ENCODE measurements around the gene TUBA1B. TPM values are rescaled to one million over a fixed set of nuclear protein-coding genes. Genes with fewer than 3 reads are reported as not detected.
A peak's percentile ranks its signal among the peaks of the same experiment; 100 is the strongest.

Gene TUBA1B
- total RNA-seq, 1 donor: 1,471 TPM

DNA sequence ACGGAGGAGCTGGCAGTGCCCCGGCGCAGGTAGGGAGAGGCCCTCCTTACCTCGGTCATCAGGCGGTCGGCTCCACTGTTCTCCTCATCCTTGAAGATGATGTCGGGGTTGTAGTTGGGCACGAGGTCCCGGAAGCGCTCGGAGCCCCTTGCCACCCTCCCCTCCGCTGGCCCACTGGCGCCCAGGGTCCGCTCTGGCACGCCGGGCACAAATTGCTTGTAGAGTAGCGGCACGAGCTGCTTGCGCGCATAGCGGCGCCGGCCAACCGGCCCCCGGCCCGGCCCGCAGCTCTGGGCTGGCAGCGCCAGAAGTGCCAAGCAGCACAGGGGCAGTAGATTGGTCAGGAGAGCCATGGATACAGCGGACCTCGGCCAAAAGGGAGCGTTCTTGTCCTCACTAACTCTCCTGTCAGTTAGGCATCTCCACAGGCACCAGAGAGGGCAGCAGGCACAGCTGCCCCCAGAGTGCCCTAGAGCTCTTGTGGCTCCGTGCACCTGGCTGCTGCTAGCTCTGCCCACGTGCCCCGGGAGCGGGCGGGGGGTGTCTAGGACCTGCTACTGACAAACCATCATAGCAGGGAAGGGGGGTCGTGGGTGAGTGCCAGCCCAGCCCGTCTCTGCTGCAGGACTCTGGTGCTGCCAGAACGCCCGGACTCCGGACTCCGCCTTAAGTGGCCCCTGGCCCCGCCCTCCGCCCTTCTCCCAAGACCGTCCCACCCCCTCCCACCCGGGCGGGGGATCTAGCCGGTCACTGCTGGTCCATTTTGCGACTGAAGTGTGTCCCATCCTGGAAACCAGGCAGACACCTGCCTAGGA, 36.8 kb downstream of the TUBA1B start, which contains the start of gene DHH:
DHH (minus strand) TSS at position 642 of the 815 bp plus-strand sequence; CDS start at position 353, 289 bp downstream.
- no peak for DNase-seq (ENCODE audit: low read depth)
- TF ChIP-seq, protein P1, sequence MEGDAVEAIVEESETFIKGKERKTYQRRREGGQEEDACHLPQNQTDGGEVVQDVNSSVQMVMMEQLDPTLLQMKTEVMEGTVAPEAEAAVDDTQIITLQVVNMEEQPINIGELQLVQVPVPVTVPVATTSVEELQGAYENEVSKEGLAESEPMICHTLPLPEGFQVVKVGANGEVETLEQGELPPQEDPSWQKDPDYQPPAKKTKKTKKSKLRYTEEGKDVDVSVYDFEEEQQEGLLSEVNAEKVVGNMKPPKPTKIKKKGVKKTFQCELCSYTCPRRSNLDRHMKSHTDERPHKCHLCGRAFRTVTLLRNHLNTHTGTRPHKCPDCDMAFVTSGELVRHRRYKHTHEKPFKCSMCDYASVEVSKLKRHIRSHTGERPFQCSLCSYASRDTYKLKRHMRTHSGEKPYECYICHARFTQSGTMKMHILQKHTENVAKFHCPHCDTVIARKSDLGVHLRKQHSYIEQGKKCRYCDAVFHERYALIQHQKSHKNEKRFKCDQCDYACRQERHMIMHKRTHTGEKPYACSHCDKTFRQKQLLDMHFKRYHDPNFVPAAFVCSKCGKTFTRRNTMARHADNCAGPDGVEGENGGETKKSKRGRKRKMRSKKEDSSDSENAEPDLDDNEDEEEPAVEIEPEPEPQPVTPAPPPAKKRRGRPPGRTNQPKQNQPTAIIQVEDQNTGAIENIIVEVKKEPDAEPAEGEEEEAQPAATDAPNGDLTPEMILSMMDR (IDR thresholded peaks at IDR 0.05; ENCODE audit: insufficient read depth, low read depth, low read length): no peak
- H3K4me3 ChIP-seq (ENCODE audit: low read depth, low read length): no peak within 1 kb of the TSS

- DNase-seq (ENCODE audit: low read depth): no peak
- TF ChIP-seq, protein P1 (IDR thresholded peaks at IDR 0.05; ENCODE audit: insufficient read depth, low read depth, low read length): no peak
- no peak overlapping the region for H3K4me3 ChIP-seq (ENCODE audit: low read depth, low read length)
Observed at GRCh38 chr12:49093792-49094159, 37.4 kb downstream of the TUBA1B start.

- H3K4me3 ChIP-seq (ENCODE audit: low read depth, low read length): no peak overlapping the region
- TF ChIP-seq, protein P1 (IDR thresholded peaks at IDR 0.05; ENCODE audit: insufficient read depth, low read depth, low read length): no peak
- no peak for DNase-seq (ENCODE audit: low read depth)
Observed at GRCh38 chr12:49092816-49093406, 38.3 kb downstream of the TUBA1B start.

DNA sequence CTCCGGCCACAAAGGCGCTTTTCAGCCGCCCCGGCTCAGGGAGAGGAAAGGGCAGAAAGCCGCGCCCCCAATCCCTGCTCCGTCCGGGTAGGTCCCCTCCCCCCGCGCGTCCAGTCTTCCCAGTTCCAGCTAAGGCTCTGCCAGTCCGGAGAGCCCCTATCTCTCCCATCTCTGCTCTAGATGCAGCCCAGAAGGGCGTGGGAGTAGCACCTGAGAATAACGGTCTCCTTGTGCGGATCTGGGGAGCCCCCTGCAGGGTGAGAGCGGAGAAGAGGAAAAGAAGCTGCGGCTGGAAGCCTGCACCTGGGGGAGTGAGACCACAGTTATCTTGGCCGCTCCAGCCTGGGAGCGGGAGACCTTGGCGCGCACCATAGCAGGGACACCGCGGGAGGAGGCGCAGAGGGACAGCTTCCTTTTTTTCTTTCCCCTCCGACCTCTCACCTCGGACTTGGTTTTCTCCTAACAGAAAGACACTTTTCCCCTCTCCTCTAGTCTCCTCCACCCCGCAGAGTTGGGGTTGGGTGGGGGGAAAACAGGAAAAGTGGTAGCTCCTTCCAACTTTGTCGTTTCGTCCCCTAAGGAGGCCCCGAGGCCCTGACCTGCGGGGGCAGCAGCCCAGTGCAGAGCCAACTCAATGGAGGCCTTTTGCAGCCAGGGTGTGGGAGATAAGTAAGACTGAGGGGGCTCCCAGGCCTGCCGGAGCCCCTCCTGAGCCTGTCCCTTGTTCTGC, 38.9 kb downstream of the TUBA1B start:
- peak overlapping the region; percentile 41 for H3K4me3 ChIP-seq (ENCODE audit: low read depth, low read length)
- peak; percentile 43 for DNase-seq (ENCODE audit: low read depth)

DNA sequence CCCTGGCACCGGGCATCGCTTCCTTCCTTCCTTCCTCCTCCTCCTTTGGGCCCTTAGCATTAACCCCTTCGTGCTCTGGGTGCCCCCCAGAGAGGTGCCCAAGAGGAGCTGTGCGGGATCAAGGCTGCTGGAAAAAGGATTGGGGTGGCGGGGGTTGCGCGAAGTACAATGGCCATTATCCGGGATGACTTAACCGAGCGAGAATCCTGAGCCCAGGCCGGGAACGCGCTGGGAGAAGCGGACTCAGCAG, 39.4 kb downstream of the TUBA1B start:
- TF ChIP-seq, protein P1 (IDR thresholded peaks at IDR 0.05; ENCODE audit: insufficient read depth, low read depth, low read length): no peak
- no peak for DNase-seq (ENCODE audit: low read depth)
- peak overlapping the region; percentile 41 for H3K4me3 ChIP-seq (ENCODE audit: low read depth, low read length)

More for the DNA sequence above, 38.9 kb downstream of the TUBA1B start:
- TF ChIP-seq, protein P1 (IDR thresholded peaks at IDR 0.05; ENCODE audit: insufficient read depth, low read depth, low read length): peak; percentile 59

- TF ChIP-seq, protein P1 (IDR thresholded peaks at IDR 0.05; ENCODE audit: insufficient read depth, low read depth, low read length): no peak
- no peak overlapping the region for H3K4me3 ChIP-seq (ENCODE audit: low read depth, low read length)
- DNase-seq (ENCODE audit: low read depth): no peak
Observed at GRCh38 chr12:49091056-49091835, 39.9 kb downstream of the TUBA1B start.

Data from fibroblast of villous mesenchyme (primary cell).